GM23338 (cell line): ENCODE data around the gene CHSY1. TPM values are rescaled to one million over a fixed set of nuclear protein-coding genes. Genes with fewer than 3 reads are reported as not detected.

ENCODE experiments used
- ATAC-seq: fragments of 200-7000 bp; cut with Tn5 transposase; 3 replicates; pipeline ENCODE4 v1.9.1; 2020
- DNase-seq: peaks from one replicate; pipeline ENCODE4 v3.0.0-alpha.2; 2015; ENCODE audit warnings: low spot score
- H2AFZ ChIP-seq: fragments of 200-600 bp; sonication (generic); 2 replicates; pipeline ENCODE4 v1.8.0; 2016; ENCODE audit warnings: antibody characterized with exemption, mild to moderate bottlenecking, moderate library complexity
- H3F3A ChIP-seq: fragments of 200-600 bp; sonication (generic); replicated peaks from 2 replicates; pipeline ENCODE4 v1.8.0; 2017; ENCODE audit warnings: antibody characterized with exemption, mixed run types, low read depth
- H3K27ac ChIP-seq: fragments of 200-600 bp; sonication (generic); 2 replicates; pipeline ENCODE4 v1.6.1; 2016; ENCODE audit warnings: low read depth
- H3K27me3 ChIP-seq: fragments of 200-600 bp; sonication (generic); 2 replicates; pipeline ENCODE4 v1.8.0; 2016; ENCODE audit warnings: mild to moderate bottlenecking, mixed run types, moderate library complexity; ENCODE audit not compliant: insufficient read depth
- H3K36me3 ChIP-seq: fragments of 200-600 bp; sonication (generic); 2 replicates; pipeline ENCODE4 v1.8.0; 2016; ENCODE audit warnings: mild to moderate bottlenecking; ENCODE audit not compliant: insufficient read depth
- H3K4me1 ChIP-seq: fragments of 200-600 bp; sonication (generic); 2 replicates; pipeline ENCODE4 v1.8.0; 2016; ENCODE audit warnings: mild to moderate bottlenecking, moderate library complexity; ENCODE audit not compliant: insufficient read depth
- H3K4me2 ChIP-seq: fragments of 200-600 bp; sonication (generic); 2 replicates; pipeline ENCODE4 v1.7.1; 2017; ENCODE audit warnings: mixed run types
- H3K4me3 ChIP-seq: fragments of 200-600 bp; sonication (generic); 2 replicates; pipeline ENCODE4 v1.6.1; 2016; ENCODE audit warnings: mixed run types
- H3K79me2 ChIP-seq: fragments of 200-600 bp; sonication (generic); replicated peaks from 2 replicates; pipeline ENCODE4 v1.8.0; 2017; ENCODE audit warnings: mild to moderate bottlenecking; ENCODE audit not compliant: insufficient read depth
- H3K9me2 ChIP-seq: fragments of 200-600 bp; sonication (generic); 2 replicates; pipeline ENCODE4 v1.8.0; 2017; ENCODE audit not compliant: insufficient read depth
- H4K20me1 ChIP-seq: fragments of 200-600 bp; sonication (generic); replicated peaks from 2 replicates; pipeline ENCODE4 v1.8.0; 2017; ENCODE audit warnings: mild to moderate bottlenecking; ENCODE audit not compliant: insufficient read depth
- H3K27ac Mint-ChIP-seq: 2 replicates; pipeline ENCODE4 v1.8.0; 2020; ENCODE audit warnings: inconsistent platforms, mild to moderate bottlenecking, moderate library complexity, mixed read lengths
- H3K27me3 Mint-ChIP-seq: 3 replicates; pipeline ENCODE4 v1.8.0; 2022; ENCODE audit warnings: low read depth, mild to moderate bottlenecking, moderate library complexity, mixed read lengths, inconsistent platforms; ENCODE audit not compliant: insufficient read depth, poor library complexity
- H3K36me3 Mint-ChIP-seq: 3 replicates; pipeline ENCODE4 v1.8.0; 2021; ENCODE audit warnings: low read depth, mild to moderate bottlenecking, inconsistent platforms, moderate library complexity, mixed read lengths
- H3K4me1 Mint-ChIP-seq: 3 replicates; pipeline ENCODE4 v1.8.0; 2020; ENCODE audit warnings: mild to moderate bottlenecking, inconsistent platforms, mixed read lengths
- H3K4me3 Mint-ChIP-seq: 3 replicates; pipeline ENCODE4 v1.8.0; 2021; ENCODE audit warnings: moderate library complexity, mild to moderate bottlenecking, inconsistent platforms, mixed read lengths
- H3K9me3 Mint-ChIP-seq: 3 replicates; pipeline ENCODE4 v1.8.0; 2020; ENCODE audit warnings: moderate library complexity, mild to moderate bottlenecking, inconsistent platforms, mixed read lengths
- CREB1 ChIP-seq: fragments of 250-450 bp; sonication (Bioruptor Pico); IDR thresholded peaks from 2 replicates; pipeline ENCODE4 v1.5.0; 2020; ENCODE audit warnings: low read depth, mild to moderate bottlenecking, moderate library complexity
- ETS1 ChIP-seq: IDR thresholded peaks from 2 replicates; pipeline ENCODE4 v1.6.1; 2016; ENCODE audit warnings: antibody characterized with exemption
- EZH2 ChIP-seq: fragments of 200-600 bp; sonication (generic); IDR thresholded peaks from one replicate; pipeline ENCODE4 v1.8.0; 2017; ENCODE audit warnings: antibody characterized with exemption, mild to moderate bottlenecking, low read depth; ENCODE audit not compliant: unreplicated experiment
- EZH2phosphoT487 ChIP-seq: fragments of 200-600 bp; sonication (generic); IDR thresholded peaks from one replicate; pipeline ENCODE4 v1.8.1; 2018; ENCODE audit warnings: antibody characterized with exemption; ENCODE audit not compliant: unreplicated experiment
- JUNB ChIP-seq: IDR thresholded peaks from one replicate; pipeline ENCODE4 v1.6.1; 2016; ENCODE audit warnings: antibody characterized with exemption; ENCODE audit not compliant: unreplicated experiment
- NANOG ChIP-seq: IDR thresholded peaks from 2 replicates; pipeline ENCODE4 v1.6.1; 2016; ENCODE audit warnings: antibody characterized with exemption, borderline replicate concordance
- POLR2AphosphoS5 ChIP-seq: IDR thresholded peaks from 2 replicates; pipeline ENCODE4 v1.6.1; 2016; ENCODE audit warnings: antibody characterized with exemption, low read depth
- REST ChIP-seq: IDR thresholded peaks from one replicate; pipeline ENCODE4 v1.6.1; 2018; ENCODE audit warnings: antibody characterized with exemption; ENCODE audit not compliant: unreplicated experiment
- STAT1 ChIP-seq: IDR thresholded peaks from one replicate; pipeline ENCODE4 v1.6.1; 2016; ENCODE audit warnings: antibody characterized with exemption; ENCODE audit not compliant: unreplicated experiment
- ZNF114 ChIP-seq: fragments of 250-450 bp; sonication (Bioruptor Pico); IDR thresholded peaks from 2 replicates; pipeline ENCODE4 v1.5.0; 2020; ENCODE audit warnings: mild to moderate bottlenecking, moderate library complexity
- ZNF331 ChIP-seq: fragments of 250-450 bp; sonication (Bioruptor Pico); IDR thresholded peaks from 2 replicates; pipeline ENCODE4 v1.5.0; 2020; ENCODE audit warnings: low read depth, mild to moderate bottlenecking, moderate library complexity
- polyA plus RNA-seq: library from polyadenylated mRNA; unstranded; fragments of >200 nt; fragmentation: Nextera tagmentation; extraction: Ambion mirVana; gene quantifications from 2 replicates; pipeline ENCODE4 v1.2.1, GENCODE V29; 2016
- total RNA-seq: library from RNA; depleted of rRNA; stranded (reverse); fragments of >200 nt; shearing (Covaris generic); gene quantifications from 2 replicates; pipeline ENCODE4 v1.2.3, GENCODE V29; 2014
- TF ChIP-seq, protein P1 (sequence below), 2 experiments: fragments of 200-600 bp in 1 of 2; sonication (generic) in 1 of 2; conservative IDR thresholded peaks; 2 replicates each; pipeline versions ENCODE4 v1.5.1 to v1.6.1; 2016 to 2017; ENCODE audit warnings: antibody characterized with exemption in 2 of 2, low read depth in 2 of 2, mild to moderate bottlenecking in 2 of 2, moderate library complexity in 1 of 2

The CHSY1 gene
- total and polyA plus RNA-seq, 2 experiments from 2014 or later: 9.8 to 47.7 TPM

- TF ChIP-seq REST: no peak
- TF ChIP-seq JUNB: no peak
- no peak for TF ChIP-seq STAT1
- TF ChIP-seq EZH2: no peak
- TF ChIP-seq, protein P1, sequence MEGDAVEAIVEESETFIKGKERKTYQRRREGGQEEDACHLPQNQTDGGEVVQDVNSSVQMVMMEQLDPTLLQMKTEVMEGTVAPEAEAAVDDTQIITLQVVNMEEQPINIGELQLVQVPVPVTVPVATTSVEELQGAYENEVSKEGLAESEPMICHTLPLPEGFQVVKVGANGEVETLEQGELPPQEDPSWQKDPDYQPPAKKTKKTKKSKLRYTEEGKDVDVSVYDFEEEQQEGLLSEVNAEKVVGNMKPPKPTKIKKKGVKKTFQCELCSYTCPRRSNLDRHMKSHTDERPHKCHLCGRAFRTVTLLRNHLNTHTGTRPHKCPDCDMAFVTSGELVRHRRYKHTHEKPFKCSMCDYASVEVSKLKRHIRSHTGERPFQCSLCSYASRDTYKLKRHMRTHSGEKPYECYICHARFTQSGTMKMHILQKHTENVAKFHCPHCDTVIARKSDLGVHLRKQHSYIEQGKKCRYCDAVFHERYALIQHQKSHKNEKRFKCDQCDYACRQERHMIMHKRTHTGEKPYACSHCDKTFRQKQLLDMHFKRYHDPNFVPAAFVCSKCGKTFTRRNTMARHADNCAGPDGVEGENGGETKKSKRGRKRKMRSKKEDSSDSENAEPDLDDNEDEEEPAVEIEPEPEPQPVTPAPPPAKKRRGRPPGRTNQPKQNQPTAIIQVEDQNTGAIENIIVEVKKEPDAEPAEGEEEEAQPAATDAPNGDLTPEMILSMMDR (conservative IDR thresholded peaks at IDR 0.05; ENCODE audit: low read depth in 2 of 2): no peak
- no peak for TF ChIP-seq POLR2AphosphoS5
Measured at GRCh38 chr15:101207867-101208288, 44.0 kb downstream of the CHSY1 start (continued).

DNA sequence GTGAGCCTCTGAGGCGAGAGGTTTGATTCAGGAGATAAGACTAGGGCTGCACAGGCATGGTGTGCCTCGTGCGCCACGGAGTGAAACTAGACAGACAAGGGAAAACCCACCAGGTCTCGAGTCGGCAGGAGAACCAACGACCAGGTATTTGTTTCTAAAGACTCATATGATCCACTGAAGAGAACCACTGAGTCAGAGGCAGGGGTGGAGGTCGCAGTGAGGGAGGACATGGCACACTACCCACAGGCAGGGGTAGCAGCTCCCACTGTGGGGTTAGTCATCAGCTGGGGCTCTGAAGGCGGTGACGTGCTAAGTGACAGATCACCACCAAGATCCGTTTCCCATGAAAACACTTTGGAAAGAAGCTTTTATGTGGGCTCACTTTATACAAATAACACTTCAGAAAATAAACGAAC lies 45.7 kb downstream of the CHSY1 start:
- Histone ChIP-seq H2AFZ (no peak overlapping the region), H3K9me2 (no peaks in the 10 kb centered on the region), H4K20me1 (peaks cover 46% of the 10 kb centered on the region), H3K4me1 (peaks cover 9% of the 10 kb centered on the region), H3K27ac (no peak overlapping the region), H3K79me2 (peaks cover 87% of the 10 kb centered on the region), H3K27me3 (no peaks in the 10 kb centered on the region), H3K4me2 (no peak overlapping the region), H3K4me3 (no peak overlapping the region), H3K36me3 (no peaks in the 10 kb centered on the region), H3F3A (no peaks in the 10 kb centered on the region)
- H3K9me3 Mint-ChIP-seq: no peaks in the 10 kb centered on the region
- no peak overlapping the region for H3K27ac Mint-ChIP-seq
- ATAC-seq (no peak), DNase-seq (no peak)
- no peaks in the 10 kb centered on the region for H3K36me3 Mint-ChIP-seq
- H3K4me1 Mint-ChIP-seq: peaks cover 33% of the 10 kb centered on the region
- H3K27me3 Mint-ChIP-seq: peaks cover 10% of the 10 kb centered on the region
- H3K4me3 Mint-ChIP-seq: no peak overlapping the region
- TF ChIP-seq ZNF331 (CRISPR knock-in tag) (no peak), ZNF114 (CRISPR knock-in tag) (no peak), NANOG (no peak), STAT1 (no peak), CREB1 (CRISPR knock-in tag) (no peak), JUNB (no peak), ETS1 (no peak), EZH2 (no peak), POLR2AphosphoS5 (no peak), EZH2phosphoT487 (no peak)
- TF ChIP-seq, protein P1 (conservative IDR thresholded peaks at IDR 0.05; ENCODE audit: low read depth in 2 of 2): no peak
